Testis (tissue), 3 donors: ENCODE measurements around the gene TEX51. TPM values are rescaled to one million over a fixed set of nuclear protein-coding genes. Genes with fewer than 3 reads are reported as not detected.

Experiments used
- DNase-seq: peaks from one replicate; pipeline ENCODE4 v3.0.0-alpha.2; 2019
- H3K27ac ChIP-seq, 2 donors: fragments of 200-600 bp; sonication (generic); one replicate each; pipeline ENCODE4 v1.5.1; 2019
- H3K27me3 ChIP-seq: fragments of 200-600 bp; sonication (generic); one replicate; pipeline ENCODE4 v1.5.1; 2019
- H3K36me3 ChIP-seq: fragments of 200-600 bp; sonication (generic); one replicate; pipeline ENCODE4 v1.5.1; 2017; ENCODE audit warnings: low read depth; ENCODE audit errors: missing control alignments
- H3K4me1 ChIP-seq: fragments of 200-600 bp; sonication (generic); one replicate; pipeline ENCODE4 v1.5.1; 2019
- H3K4me3 ChIP-seq, 2 donors: fragments of 200-600 bp; sonication (generic); one replicate each; pipeline ENCODE4 v1.5.1; 2017 to 2019
- H3K9me3 ChIP-seq: fragments of 200-600 bp; sonication (generic); one replicate; pipeline ENCODE4 v1.5.1; 2017
- CTCF ChIP-seq, 3 experiments: fragments of 450-650 bp in 2 of 3; fragments of 200-600 bp in 1 of 3; sonication (generic) in 1 of 3; IDR thresholded peaks; one replicate each; pipeline ENCODE4 v1.5.1; 2016 to 2019; ENCODE audit warnings: antibody characterized with exemption in 3 of 3, mild to moderate bottlenecking in 2 of 3, moderate library complexity in 1 of 3
- POLR2A ChIP-seq: fragments of 450-650 bp; IDR thresholded peaks from one replicate; pipeline ENCODE4 v1.6.1; 2017; ENCODE audit warnings: antibody characterized with exemption, mild to moderate bottlenecking, moderate library complexity
- WGBS, 2 donors: methylation state at CpG; one replicate each; pipeline ENCODE4 v1.1.5; 2018; 5-methylcytosine and 5-hydroxymethylcytosine counted together
- intact Hi-C: fragments of 100-400 bp; cut with DNase I; formaldehyde crosslinking; loops from one replicate; pipeline ENCODE4 v1.15.1; 2023; ENCODE audit warnings: low total_unique reads
- polyA plus RNA-seq: library from polyadenylated mRNA; stranded (reverse); fragments of 350-450 nt; fragmentation: Illumina TruSeq; extraction: RNeasy Lipid Tissue Mini Kit (QIAGEN cat#74804); gene quantifications from one replicate; pipeline ENCODE4 v1.2.3, GENCODE V29; 2014; ENCODE audit warnings: low read depth, low replicate concordance; ENCODE audit not compliant: insufficient read depth
- total RNA-seq, 2 donors: library from RNA; depleted of rRNA; stranded (reverse); fragments of >200 nt; gene quantifications; one replicate each; pipeline ENCODE4 v1.2.3, GENCODE V29; 2016

Gene TEX51
- total and polyA plus RNA-seq, 3 donors from 2014 or later: 16.3 to 111 (median 40.9) TPM

GRCh38 chr2:126896471-126896870 lies 2.2 kb upstream of the TEX51 start:
- Histone ChIP-seq H3K9me3 (no peaks in the 10 kb centered on the region), H3K27me3 (no peaks in the 10 kb centered on the region), H3K27ac (no peak overlapping the region), H3K36me3 (no peaks in the 10 kb centered on the region), H3K4me1 (no peaks in the 10 kb centered on the region), H3K4me3 (no peak overlapping the region)
- TF ChIP-seq CTCF (IDR thresholded peaks at IDR 0.05) (no peak), POLR2A (no peak)
- 87 to 92% methylated on average over 3 to 4 of the region's 4 CpGs for WGBS, 2 donors
- intact Hi-C loops: no loop called here
- no peak for DNase-seq

- Histone ChIP-seq H3K36me3 (no peaks in the 10 kb centered on the region), H3K4me3 (no peak overlapping the region), H3K27ac (no peak overlapping the region), H3K4me1 (no peaks in the 10 kb centered on the region), H3K9me3 (no peaks in the 10 kb centered on the region), H3K27me3 (no peaks in the 10 kb centered on the region)
- intact Hi-C loops: no loop called here
- WGBS, 2 donors: 82 to 91% methylated on average over 4 of the region's 4 CpGs
- TF ChIP-seq POLR2A (no peak), CTCF (IDR thresholded peaks at IDR 0.05) (no peak)
- DNase-seq: no peak
Measured at GRCh38 chr2:126899616-126900185, 1.0 kb downstream of the TEX51 start.

GRCh38 chr2:126900646-126901319 lies 2.1 kb downstream of the TEX51 start:
- H3K9me3 ChIP-seq: no peaks in the 10 kb centered on the region
- no peak overlapping the region for H3K4me3 ChIP-seq
- no peaks in the 10 kb centered on the region for H3K27me3 ChIP-seq
- intact Hi-C loops: no loop called here
- no peak overlapping the region for H3K27ac ChIP-seq
- DNase-seq: no peak
- no peaks in the 10 kb centered on the region for H3K36me3 ChIP-seq
- TF ChIP-seq CTCF (IDR thresholded peaks at IDR 0.05): no peak
- no peak for TF ChIP-seq POLR2A
- 87 to 90% methylated on average over 7 to 9 of the region's 9 CpGs for WGBS, 2 donors
- no peaks in the 10 kb centered on the region for H3K4me1 ChIP-seq

GRCh38 chr2:126901459-126901858 lies 2.8 kb downstream of the TEX51 start:
- H3K9me3 ChIP-seq: no peaks in the 10 kb centered on the region
- H3K4me1 ChIP-seq: no peaks in the 10 kb centered on the region
- intact Hi-C loops: no loop called here
- WGBS, 2 donors: 82 to 93% methylated on average over 2 of the region's 2 CpGs
- H3K27me3 ChIP-seq: no peaks in the 10 kb centered on the region
- no peak for DNase-seq
- H3K36me3 ChIP-seq: no peaks in the 10 kb centered on the region
- H3K27ac ChIP-seq: no peak overlapping the region
- H3K4me3 ChIP-seq: no peak overlapping the region
- no peak for TF ChIP-seq POLR2A
- no peak for TF ChIP-seq CTCF (IDR thresholded peaks at IDR 0.05)
